SK-N-SH (cell line): ENCODE measurements around the gene TRPM8. TPM values are rescaled to one million over a fixed set of nuclear protein-coding genes. Genes with fewer than 3 reads are reported as not detected.

Source experiments
- CTCF ChIA-PET: fragments of 300-600, 350-600 bp; formaldehyde crosslinking; extraction: SDS; loops from one replicate; lab custom pipeline; 2021; lab: Yijun Ruan, JAX
- POLR2A ChIA-PET: fragments of 350-600 bp; sonication (Branson Sonifier 250); formaldehyde crosslinking; extraction: SDS; loops from one replicate; lab custom pipeline; 2020; ENCODE audit warnings: antibody characterized with exemption, inconsistent platforms; lab: Yijun Ruan, JAX
- DNase-seq: peaks from one replicate; pipeline ENCODE4 v3.0.0; 2012
- H2AFZ ChIP-seq: fragments of 200-600 bp; sonication (generic); 2 replicates; pipeline ENCODE4 v1.8.1; 2016; ENCODE audit warnings: antibody characterized with exemption, mild to moderate bottlenecking, low read depth
- H3F3A ChIP-seq: fragments of 200-600 bp; sonication (generic); replicated peaks from 2 replicates; pipeline ENCODE3; 2016; ENCODE audit warnings: antibody characterized with exemption, mild to moderate bottlenecking; ENCODE audit not compliant: insufficient read depth
- H3K27ac ChIP-seq, 2 experiments: fragments of 200-500 bp in 1 of 2; fragments of 200-600 bp in 1 of 2; sonication (Bioruptor generic) in 1 of 2; sonication (generic), shearing (Covaris generic) in 1 of 2; 2 replicates each; pipeline versions ENCODE4 v1.5.1 to v1.6.1; 2014 to 2016; ENCODE audit warnings: low read depth in 2 of 2, inconsistent platforms in 1 of 2, low read length in 1 of 2, mild to moderate bottlenecking in 1 of 2, mixed read lengths in 1 of 2
- H3K27me3 ChIP-seq: fragments of 200-600 bp; sonication (generic), shearing (Covaris generic); 2 replicates; pipeline ENCODE4 v1.6.1; 2016; ENCODE audit warnings: mixed run types; ENCODE audit not compliant: insufficient read depth
- H3K36me3 ChIP-seq, 2 experiments: fragments of 200-500 bp in 1 of 2; fragments of 200-600 bp in 1 of 2; sonication (Bioruptor generic) in 1 of 2; sonication (generic) in 1 of 2; replicated peaks in 1 of 2; 2 replicates each; pipeline versions ENCODE3 to v1.5.1; 2014 to 2016; ENCODE audit warnings: low read length in 1 of 2, mild to moderate bottlenecking in 1 of 2; ENCODE audit not compliant: insufficient read depth in 2 of 2, control insufficient read depth in 1 of 2
- H3K4me1 ChIP-seq, 2 experiments: fragments of 200-500 bp in 1 of 2; fragments of 200-600 bp in 1 of 2; sonication (Bioruptor generic) in 1 of 2; sonication (generic), shearing (Covaris generic) in 1 of 2; 2 replicates each; pipeline versions ENCODE4 v1.5.1 to v1.6.1; 2014 to 2016; ENCODE audit warnings: low read depth in 1 of 2, low read length in 1 of 2, mixed run types in 1 of 2; ENCODE audit not compliant: insufficient read depth in 2 of 2, control insufficient read depth in 1 of 2
- H3K4me2 ChIP-seq: fragments of 200-600 bp; sonication (generic), shearing (Covaris generic); 2 replicates; pipeline ENCODE4 v1.6.1; 2017; ENCODE audit warnings: mixed run types
- H3K4me3 ChIP-seq, 2 experiments: fragments of 200-500 bp in 1 of 2; fragments of 200-600 bp in 1 of 2; sonication (Bioruptor generic) in 1 of 2; sonication (generic), shearing (Covaris generic) in 1 of 2; 2 replicates each; pipeline versions ENCODE4 v1.5.1 to v1.8.1; 2014 to 2016; ENCODE audit warnings: low read depth in 2 of 2, inconsistent platforms in 1 of 2, low read length in 1 of 2, mild to moderate bottlenecking in 1 of 2, mixed read lengths in 1 of 2, moderate library complexity in 1 of 2
- H3K79me2 ChIP-seq: fragments of 200-600 bp; sonication (generic); 2 replicates; pipeline ENCODE4 v1.8.1; 2017; ENCODE audit warnings: mild to moderate bottlenecking; ENCODE audit not compliant: insufficient read depth
- H3K9ac ChIP-seq: fragments of 200-600 bp; sonication (generic); 2 replicates; pipeline ENCODE4 v1.6.1; 2017; ENCODE audit warnings: mixed run types
- H3K9me2 ChIP-seq: fragments of 200-600 bp; sonication (generic); 2 replicates; pipeline ENCODE4 v1.6.1; 2017; ENCODE audit warnings: mixed run types
- H3K9me3 ChIP-seq: fragments of 200-600 bp; sonication (generic); 2 replicates; pipeline ENCODE4 v1.6.1; 2017; ENCODE audit warnings: mixed run types, mild to moderate bottlenecking, moderate library complexity
- H4K20me1 ChIP-seq: fragments of 200-600 bp; sonication (generic); 2 replicates; pipeline ENCODE4 v1.6.1; 2017; ENCODE audit warnings: mild to moderate bottlenecking, mixed run types; ENCODE audit not compliant: insufficient read depth
- EP300 ChIP-seq, 2 experiments: IDR thresholded peaks; 2 replicates each; pipeline versions ENCODE4 v1.4.0 to v1.6.1; 2012; ENCODE audit warnings: borderline replicate concordance in 1 of 2, low read depth in 1 of 2, low read length in 1 of 2
- FOXJ3 ChIP-seq: sonication (generic); formaldehyde crosslinking; IDR thresholded peaks from 2 replicates; pipeline ENCODE4 v1.5.1; 2020; ENCODE audit warnings: mild to moderate bottlenecking, missing genetic modification reagents
- MEF2A ChIP-seq: IDR thresholded peaks from 2 replicates; pipeline ENCODE4 v1.4.0; 2012; ENCODE audit warnings: low read depth, borderline replicate concordance
- MXI1 ChIP-seq: IDR thresholded peaks from 2 replicates; pipeline ENCODE4 v1.6.1; 2012; ENCODE audit warnings: mild to moderate bottlenecking, low read depth, low read length, improper control_type of control experiment
- NFIC ChIP-seq: IDR thresholded peaks from 2 replicates; pipeline ENCODE4 v1.4.0; 2012; ENCODE audit warnings: borderline replicate concordance
- NRF1 ChIP-seq: IDR thresholded peaks from 2 replicates; pipeline ENCODE4 v1.6.1; 2012; ENCODE audit warnings: low read depth, mild to moderate bottlenecking, low read length
- POLR2AphosphoS5 ChIP-seq: IDR thresholded peaks from 2 replicates; pipeline ENCODE4 v1.6.1; 2012; ENCODE audit warnings: low read depth, low read length
- RXRA ChIP-seq: IDR thresholded peaks from 2 replicates; pipeline ENCODE4 v1.4.0; 2012; ENCODE audit warnings: low read depth, mild to moderate bottlenecking, borderline replicate concordance
- SIN3A ChIP-seq: IDR thresholded peaks from 2 replicates; pipeline ENCODE4 v1.6.1; 2012; ENCODE audit warnings: low read depth, mild to moderate bottlenecking, low read length, moderate library complexity, borderline replicate concordance
- TAF1 ChIP-seq: IDR thresholded peaks from 2 replicates; pipeline ENCODE4 v1.6.1; 2012; ENCODE audit warnings: low read depth, mild to moderate bottlenecking, low read length, moderate library complexity, borderline replicate concordance
- USF1 ChIP-seq: IDR thresholded peaks from 2 replicates; pipeline ENCODE4 v1.4.0; 2012; ENCODE audit warnings: low read depth, borderline replicate concordance
- whole genome bisulfite sequencing: methylation state at CpG from one replicate; pipeline ENCODE4 v1.1.6; 2017; ENCODE audit warnings: low lambda C conversion rate; 5-methylcytosine and 5-hydroxymethylcytosine counted together
- polyA plus RNA-seq, 3 experiments: library from polyadenylated mRNA; depleted of rRNA; stranded (reverse); fragments of >200 nt; gene quantifications; 2 replicates each; pipeline ENCODE4 v1.2.3, GENCODE V29; 2012
- TF ChIP-seq, protein P1 (sequence below): IDR thresholded peaks from 2 replicates; pipeline ENCODE4 v1.6.1; 2012; ENCODE audit warnings: mild to moderate bottlenecking, low read depth, low read length, moderate library complexity
- TF ChIP-seq, protein P2 (sequence below): IDR thresholded peaks from 2 replicates; pipeline ENCODE4 v1.4.0; 2012; ENCODE audit warnings: low read depth, borderline replicate concordance

TRPM8 gene
- polyA plus RNA-seq, 1 of the 3 experiments (the other 2 are of a cell fraction): 0.85 TPM

GRCh38 chr2:234029150-234029733 is 112.1 kb downstream of the TRPM8 start:
- H3K4me2 ChIP-seq: no peak overlapping the region
- H3K9me2 ChIP-seq: no peaks in the 10 kb centered on the region
- DNase-seq: no peak
- no peaks in the 10 kb centered on the region for H3K36me3 ChIP-seq
- no peak overlapping the region for H2AFZ ChIP-seq
- CTCF ChIA-PET: interaction anchor here (0.5 kb wide), 1 partner anchor 143 kb away, joined by 4 read pairs; no protein-coding TSS in a partner anchor
- no peaks in the 10 kb centered on the region for H4K20me1 ChIP-seq
- TF ChIP-seq NFIC: no peak
- TF ChIP-seq, protein P1, sequence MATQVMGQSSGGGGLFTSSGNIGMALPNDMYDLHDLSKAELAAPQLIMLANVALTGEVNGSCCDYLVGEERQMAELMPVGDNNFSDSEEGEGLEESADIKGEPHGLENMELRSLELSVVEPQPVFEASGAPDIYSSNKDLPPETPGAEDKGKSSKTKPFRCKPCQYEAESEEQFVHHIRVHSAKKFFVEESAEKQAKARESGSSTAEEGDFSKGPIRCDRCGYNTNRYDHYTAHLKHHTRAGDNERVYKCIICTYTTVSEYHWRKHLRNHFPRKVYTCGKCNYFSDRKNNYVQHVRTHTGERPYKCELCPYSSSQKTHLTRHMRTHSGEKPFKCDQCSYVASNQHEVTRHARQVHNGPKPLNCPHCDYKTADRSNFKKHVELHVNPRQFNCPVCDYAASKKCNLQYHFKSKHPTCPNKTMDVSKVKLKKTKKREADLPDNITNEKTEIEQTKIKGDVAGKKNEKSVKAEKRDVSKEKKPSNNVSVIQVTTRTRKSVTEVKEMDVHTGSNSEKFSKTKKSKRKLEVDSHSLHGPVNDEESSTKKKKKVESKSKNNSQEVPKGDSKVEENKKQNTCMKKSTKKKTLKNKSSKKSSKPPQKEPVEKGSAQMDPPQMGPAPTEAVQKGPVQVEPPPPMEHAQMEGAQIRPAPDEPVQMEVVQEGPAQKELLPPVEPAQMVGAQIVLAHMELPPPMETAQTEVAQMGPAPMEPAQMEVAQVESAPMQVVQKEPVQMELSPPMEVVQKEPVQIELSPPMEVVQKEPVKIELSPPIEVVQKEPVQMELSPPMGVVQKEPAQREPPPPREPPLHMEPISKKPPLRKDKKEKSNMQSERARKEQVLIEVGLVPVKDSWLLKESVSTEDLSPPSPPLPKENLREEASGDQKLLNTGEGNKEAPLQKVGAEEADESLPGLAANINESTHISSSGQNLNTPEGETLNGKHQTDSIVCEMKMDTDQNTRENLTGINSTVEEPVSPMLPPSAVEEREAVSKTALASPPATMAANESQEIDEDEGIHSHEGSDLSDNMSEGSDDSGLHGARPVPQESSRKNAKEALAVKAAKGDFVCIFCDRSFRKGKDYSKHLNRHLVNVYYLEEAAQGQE: no peak
- 0 out of 2 replicates have a peak, but pooled peaks cover 4% of the 10 kb centered on the region for H3K9me3 ChIP-seq
- no peaks in the 10 kb centered on the region for H3K79me2 ChIP-seq
- H3K4me1 ChIP-seq: peaks cover 2 to 8% of the 10 kb centered on the region in 2 experiments; a peak in 2 of 4 replicates
- 75% methylated on average over 4 of the region's 4 CpGs for WGBS
- H3K27ac ChIP-seq: no peak overlapping the region
- H3K4me3 ChIP-seq: no peak overlapping the region
- peaks cover 4% of the 10 kb centered on the region for H3F3A ChIP-seq
- POLR2A ChIA-PET: no interaction called here
- H3K27me3 ChIP-seq: no peaks in the 10 kb centered on the region
- H3K9ac ChIP-seq: no peak overlapping the region

- Histone ChIP-seq H3K27ac (no peak overlapping the region), H3K79me2 (no peaks in the 10 kb centered on the region), H3K27me3 (no peaks in the 10 kb centered on the region), H3K4me1 (peaks cover 0 to 8% of the 10 kb centered on the region in 2 experiments; a peak in 1 of 4 replicates), H3K4me2 (no peak overlapping the region), H3K4me3 (no peak overlapping the region), H3K9me3 (0 out of 2 replicates have a peak, but pooled peaks cover 4% of the 10 kb centered on the region), H3K9ac (no peak overlapping the region), H2AFZ (no peak overlapping the region), H4K20me1 (no peaks in the 10 kb centered on the region), H3K36me3 (no peaks in the 10 kb centered on the region), H3F3A (peaks cover 4% of the 10 kb centered on the region), H3K9me2 (no peaks in the 10 kb centered on the region)
- WGBS: 52% methylated on average over 2 of the region's 2 CpGs
- POLR2A ChIA-PET: no interaction called here
- TF ChIP-seq RXRA: no peak
- no peak for TF ChIP-seq SIN3A
- TF ChIP-seq FOXJ3: no peak
- TF ChIP-seq TAF1: no peak
- TF ChIP-seq EP300 (IDR thresholded peaks at IDR 0.05; ENCODE audit: borderline replicate concordance in 1 of 2, low read depth in 1 of 2, low read length in 1 of 2): no peak
- no peak for TF ChIP-seq MEF2A
- TF ChIP-seq MXI1: no peak
- no peak for TF ChIP-seq POLR2AphosphoS5
- TF ChIP-seq, protein P2, sequence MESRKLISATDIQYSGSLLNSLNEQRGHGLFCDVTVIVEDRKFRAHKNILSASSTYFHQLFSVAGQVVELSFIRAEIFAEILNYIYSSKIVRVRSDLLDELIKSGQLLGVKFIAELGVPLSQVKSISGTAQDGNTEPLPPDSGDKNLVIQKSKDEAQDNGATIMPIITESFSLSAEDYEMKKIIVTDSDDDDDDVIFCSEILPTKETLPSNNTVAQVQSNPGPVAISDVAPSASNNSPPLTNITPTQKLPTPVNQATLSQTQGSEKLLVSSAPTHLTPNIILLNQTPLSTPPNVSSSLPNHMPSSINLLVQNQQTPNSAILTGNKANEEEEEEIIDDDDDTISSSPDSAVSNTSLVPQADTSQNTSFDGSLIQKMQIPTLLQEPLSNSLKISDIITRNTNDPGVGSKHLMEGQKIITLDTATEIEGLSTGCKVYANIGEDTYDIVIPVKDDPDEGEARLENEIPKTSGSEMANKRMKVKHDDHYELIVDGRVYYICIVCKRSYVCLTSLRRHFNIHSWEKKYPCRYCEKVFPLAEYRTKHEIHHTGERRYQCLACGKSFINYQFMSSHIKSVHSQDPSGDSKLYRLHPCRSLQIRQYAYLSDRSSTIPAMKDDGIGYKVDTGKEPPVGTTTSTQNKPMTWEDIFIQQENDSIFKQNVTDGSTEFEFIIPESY: no peak
- no peak for TF ChIP-seq USF1
- no peak for TF ChIP-seq NRF1
- CTCF ChIA-PET: interaction anchor here (1.1 kb wide), 1 partner anchor 35 kb away, joined by 3 read pairs; no protein-coding TSS in a partner anchor
- DNase-seq: no peak
Observed at GRCh38 chr2:234031207-234031606, 114.0 kb downstream of the TRPM8 start.
